GM10266 (cell line): Measurements from ENCODE around the gene SEMA3F.

Experiments used
- DNase-seq: peaks from one replicate; pipeline ENCODE4 v3.0.0; 2012; ENCODE audit errors: extremely low spot score
- TF ChIP-seq, protein P1 (sequence below): IDR thresholded peaks from 2 replicates; pipeline ENCODE4 v1.5.1; 2012; ENCODE audit warnings: mild to moderate bottlenecking, low read depth; ENCODE audit not compliant: control insufficient read depth, insufficient read depth; ENCODE audit errors: missing control alignments

Gene SEMA3F

DNA sequence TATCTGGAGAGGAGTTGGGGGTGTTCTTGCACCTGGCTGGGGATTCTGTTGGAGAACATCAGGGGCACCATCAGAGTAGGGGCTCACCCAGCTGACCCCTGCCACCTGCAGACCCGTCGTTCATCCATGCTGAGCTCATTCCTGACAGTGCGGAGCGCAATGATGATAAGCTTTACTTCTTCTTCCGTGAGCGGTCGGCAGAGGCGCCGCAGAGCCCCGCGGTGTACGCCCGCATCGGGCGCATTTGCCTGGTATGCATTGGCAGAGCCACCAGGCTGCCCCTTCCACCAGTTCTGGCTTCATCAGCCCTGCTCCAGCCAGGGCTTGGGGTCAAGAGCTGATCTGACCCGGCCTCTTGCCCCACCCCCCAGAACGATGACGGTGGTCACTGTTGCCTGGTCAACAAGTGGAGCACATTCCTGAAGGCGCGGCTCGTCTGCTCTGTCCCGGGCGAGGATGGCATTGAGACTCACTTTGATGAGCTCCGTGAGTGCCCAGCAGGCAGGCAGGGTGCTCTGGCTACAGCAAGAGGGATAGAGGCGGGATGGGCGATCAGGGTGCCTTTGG, 27.5 kb downstream of the SEMA3F start:
- no peak for DNase-seq
- TF ChIP-seq, protein P1, sequence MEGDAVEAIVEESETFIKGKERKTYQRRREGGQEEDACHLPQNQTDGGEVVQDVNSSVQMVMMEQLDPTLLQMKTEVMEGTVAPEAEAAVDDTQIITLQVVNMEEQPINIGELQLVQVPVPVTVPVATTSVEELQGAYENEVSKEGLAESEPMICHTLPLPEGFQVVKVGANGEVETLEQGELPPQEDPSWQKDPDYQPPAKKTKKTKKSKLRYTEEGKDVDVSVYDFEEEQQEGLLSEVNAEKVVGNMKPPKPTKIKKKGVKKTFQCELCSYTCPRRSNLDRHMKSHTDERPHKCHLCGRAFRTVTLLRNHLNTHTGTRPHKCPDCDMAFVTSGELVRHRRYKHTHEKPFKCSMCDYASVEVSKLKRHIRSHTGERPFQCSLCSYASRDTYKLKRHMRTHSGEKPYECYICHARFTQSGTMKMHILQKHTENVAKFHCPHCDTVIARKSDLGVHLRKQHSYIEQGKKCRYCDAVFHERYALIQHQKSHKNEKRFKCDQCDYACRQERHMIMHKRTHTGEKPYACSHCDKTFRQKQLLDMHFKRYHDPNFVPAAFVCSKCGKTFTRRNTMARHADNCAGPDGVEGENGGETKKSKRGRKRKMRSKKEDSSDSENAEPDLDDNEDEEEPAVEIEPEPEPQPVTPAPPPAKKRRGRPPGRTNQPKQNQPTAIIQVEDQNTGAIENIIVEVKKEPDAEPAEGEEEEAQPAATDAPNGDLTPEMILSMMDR, result no peak

DNA sequence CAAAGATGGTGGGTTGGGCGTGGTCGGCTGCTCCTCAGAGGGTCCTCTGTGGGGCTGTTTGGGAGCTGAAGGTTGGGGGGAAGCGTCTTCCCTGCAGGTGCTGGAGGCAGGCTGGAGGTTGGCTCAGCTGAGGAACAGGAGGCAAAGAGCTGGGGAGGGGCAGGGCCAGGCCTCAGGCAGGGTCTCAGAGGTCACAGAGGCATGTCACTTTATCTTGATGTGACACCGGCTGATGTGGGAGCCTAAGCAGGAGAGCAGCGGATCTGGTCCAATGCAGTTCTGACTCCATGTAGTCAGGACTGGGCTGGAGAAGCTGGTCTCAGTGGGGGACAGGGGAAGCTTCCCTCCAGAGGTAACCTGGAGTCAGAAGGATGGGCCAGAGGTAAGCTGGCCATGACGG, 28.6 kb downstream of the SEMA3F start:
- no peak for DNase-seq
- TF ChIP-seq, protein P1, result no peak

- TF ChIP-seq, protein P1, result no peak
- DNase-seq, result no peak
Measured at GRCh38 chr3:50184242-50184978, 29.3 kb downstream of the SEMA3F start.

DNA sequence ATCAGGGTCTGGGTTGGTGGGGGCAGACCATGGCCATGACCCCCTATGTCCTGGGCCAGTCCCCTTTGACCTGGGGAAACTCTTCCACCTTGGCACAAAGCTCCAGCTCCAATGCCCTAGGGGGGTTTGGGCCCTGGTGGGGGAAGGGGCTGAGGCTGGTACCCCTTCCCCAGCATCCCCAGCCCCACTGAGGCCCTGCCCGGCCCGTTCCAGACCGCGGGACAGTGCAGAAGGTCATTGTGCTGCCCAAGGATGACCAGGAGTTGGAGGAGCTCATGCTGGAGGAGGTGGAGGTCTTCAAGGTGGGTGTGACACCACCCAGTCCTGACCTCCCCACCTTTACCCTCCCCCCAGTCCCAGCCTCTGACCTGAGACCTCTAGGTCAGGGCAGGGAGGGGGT, 30.1 kb downstream of the SEMA3F start:
- TF ChIP-seq, protein P1, result no peak
- DNase-seq, result no peak

- DNase-seq, result no peak
- TF ChIP-seq, protein P1, result no peak
Measured at GRCh38 chr3:50186096-50186495, 31.0 kb downstream of the SEMA3F start.

GRCh38 chr3:50187750-50188149, 32.6 kb downstream of the SEMA3F start:
- TF ChIP-seq, protein P1, result no peak
- DNase-seq, result no peak

- DNase-seq, result peak; percentile 74
- TF ChIP-seq, protein P1, result peak; percentile 64
Measured at GRCh38 chr3:50189274-50189673, 34.1 kb downstream of the SEMA3F start.
